GM12875 (cell line): Measurements from ENCODE around the gene CCDC187.

Experiments
- H3K4me3 ChIP-seq: one replicate; pipeline ENCODE4 v1.5.1; 2011; ENCODE audit warnings: low read depth, low read length, control low read depth
- TF ChIP-seq, protein P1 (sequence below): IDR thresholded peaks from 2 replicates; pipeline ENCODE4 v1.5.1; 2011; ENCODE audit warnings: low read depth, mild to moderate bottlenecking, control low read depth, inconsistent platforms, low read length, moderate library complexity, borderline replicate concordance; ENCODE audit not compliant: insufficient read depth

CCDC187 gene

DNA sequence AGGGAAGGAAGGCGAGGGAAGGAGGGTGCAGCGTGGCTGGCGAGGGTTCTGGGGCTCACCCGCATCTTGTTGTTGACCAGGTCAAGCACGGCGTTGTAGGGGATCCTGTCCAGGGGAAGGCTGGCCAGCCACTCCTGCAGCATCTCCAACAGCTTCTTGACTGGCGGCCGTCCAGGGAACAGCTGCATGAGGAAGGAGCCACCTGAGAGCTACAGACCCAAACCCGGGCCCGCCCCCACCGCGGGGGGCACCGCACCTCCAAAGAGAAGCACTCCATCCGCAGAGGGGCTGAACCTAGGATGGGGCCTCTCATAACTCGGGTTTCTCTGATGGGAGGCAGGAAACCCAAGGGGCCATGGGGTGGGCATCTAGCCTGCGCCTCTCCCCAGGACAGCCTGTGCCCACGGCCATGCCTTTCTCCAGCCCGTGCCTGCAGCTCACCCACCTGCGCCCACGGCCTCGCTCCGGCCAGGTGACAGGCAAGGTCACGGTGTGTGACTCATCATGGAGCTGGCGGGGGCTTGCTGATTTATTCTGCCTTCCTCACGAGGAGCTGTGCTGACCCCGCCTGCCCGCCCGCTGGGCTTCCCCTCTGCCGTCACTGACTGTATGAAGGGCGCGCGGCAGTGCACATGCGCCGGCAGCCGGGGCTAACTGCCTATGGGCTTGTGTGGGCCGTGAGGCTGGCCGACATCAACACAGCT is 87.2 kb downstream of the CCDC187 start:
- TF ChIP-seq, protein P1, sequence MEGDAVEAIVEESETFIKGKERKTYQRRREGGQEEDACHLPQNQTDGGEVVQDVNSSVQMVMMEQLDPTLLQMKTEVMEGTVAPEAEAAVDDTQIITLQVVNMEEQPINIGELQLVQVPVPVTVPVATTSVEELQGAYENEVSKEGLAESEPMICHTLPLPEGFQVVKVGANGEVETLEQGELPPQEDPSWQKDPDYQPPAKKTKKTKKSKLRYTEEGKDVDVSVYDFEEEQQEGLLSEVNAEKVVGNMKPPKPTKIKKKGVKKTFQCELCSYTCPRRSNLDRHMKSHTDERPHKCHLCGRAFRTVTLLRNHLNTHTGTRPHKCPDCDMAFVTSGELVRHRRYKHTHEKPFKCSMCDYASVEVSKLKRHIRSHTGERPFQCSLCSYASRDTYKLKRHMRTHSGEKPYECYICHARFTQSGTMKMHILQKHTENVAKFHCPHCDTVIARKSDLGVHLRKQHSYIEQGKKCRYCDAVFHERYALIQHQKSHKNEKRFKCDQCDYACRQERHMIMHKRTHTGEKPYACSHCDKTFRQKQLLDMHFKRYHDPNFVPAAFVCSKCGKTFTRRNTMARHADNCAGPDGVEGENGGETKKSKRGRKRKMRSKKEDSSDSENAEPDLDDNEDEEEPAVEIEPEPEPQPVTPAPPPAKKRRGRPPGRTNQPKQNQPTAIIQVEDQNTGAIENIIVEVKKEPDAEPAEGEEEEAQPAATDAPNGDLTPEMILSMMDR, result no peak
- H3K4me3 ChIP-seq, result no peak overlapping the region

DNA sequence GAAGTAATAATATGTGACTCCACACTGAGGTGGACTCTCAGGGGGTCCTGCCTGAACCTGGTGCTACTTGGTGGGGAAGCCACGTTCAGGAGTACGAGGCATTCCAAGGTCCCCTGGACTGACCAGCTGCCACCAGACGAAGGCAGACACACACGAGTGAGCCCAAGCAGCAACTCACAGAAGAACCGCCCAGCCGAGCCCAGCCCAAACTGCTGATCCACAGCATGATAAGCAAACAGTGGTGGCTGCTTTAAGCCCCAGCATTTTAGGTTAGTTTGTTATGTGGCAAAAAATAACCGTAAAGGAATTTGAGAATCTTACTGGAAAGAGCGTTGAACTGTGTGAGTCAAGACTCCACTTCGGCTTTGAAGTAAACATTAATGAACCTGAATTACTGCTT is 90.2 kb downstream of the CCDC187 start:
- TF ChIP-seq, protein P1, result no peak
- H3K4me3 ChIP-seq, result no peak overlapping the region

DNA sequence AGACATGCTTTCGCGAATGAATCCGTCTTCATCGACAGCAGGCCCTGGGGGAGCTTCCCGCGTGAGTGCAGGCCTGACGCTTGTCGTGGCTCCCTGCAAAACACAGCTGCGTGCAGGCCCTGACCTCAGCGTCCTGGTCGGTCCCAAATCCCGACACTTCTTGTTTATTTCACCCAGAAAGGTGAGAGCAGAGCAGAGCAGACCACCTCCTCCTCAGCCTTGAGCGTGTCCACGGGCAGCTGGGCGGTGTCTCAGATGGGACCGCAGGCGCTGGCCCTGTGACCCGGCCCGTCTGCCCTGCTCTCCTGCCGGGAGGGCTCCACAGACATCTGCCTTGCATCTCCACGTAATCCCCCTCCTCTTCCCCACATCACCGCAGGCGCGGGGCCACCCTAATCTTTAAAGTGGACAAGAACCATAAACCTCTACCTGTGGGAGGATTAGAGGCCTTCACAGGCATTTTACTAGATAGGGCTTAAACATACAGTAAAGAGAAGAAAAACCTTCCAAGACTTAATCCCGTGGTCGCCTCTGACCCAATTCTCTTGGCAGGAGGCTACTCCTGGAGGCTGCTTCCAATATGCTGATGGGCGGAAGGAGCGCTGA is 91.4 kb downstream of the CCDC187 start:
- TF ChIP-seq, protein P1, result no peak
- no peak overlapping the region for H3K4me3 ChIP-seq

DNA sequence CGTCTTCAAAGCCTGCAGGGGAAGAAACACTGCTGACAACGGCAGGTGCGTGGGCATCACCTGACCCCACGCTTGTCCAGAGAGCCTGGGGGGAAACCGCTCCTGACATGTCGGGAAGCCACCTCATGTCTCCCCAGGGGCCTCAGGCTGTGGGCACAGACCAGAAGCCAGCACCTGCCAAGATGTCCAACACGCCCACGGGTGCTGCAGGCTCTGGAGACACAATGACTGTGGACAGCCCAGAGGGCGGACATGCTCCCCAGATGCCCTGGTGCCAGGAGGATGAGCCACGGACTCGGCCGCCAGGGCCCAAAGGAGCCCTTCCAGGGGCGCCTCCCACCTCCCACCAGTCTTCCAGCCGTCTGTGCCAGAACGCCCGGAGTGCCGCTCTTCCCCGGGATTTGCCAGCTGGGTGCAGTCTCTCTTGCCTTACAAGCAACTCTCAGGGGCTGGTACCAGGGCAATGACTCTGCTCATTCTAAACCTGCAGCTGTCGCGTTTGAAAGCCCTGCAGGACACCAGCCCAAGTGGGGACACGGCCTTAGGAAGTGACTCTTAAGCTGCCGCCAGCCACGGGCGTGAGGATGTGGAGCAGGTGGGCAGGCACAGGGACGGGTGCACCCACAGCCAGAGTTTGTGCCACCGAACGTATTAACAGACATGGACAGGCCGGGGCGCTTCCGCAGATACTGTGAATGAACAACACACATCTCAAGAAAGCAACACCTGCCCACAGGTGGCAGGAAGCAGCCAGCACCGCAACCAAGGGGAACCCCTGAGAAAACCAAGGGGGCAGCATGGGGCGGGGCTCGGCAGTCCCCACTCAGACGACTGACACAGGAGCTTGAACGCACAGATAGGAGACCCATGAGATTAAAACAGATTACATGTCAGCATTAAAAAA is 92.2 kb downstream of the CCDC187 start:
- TF ChIP-seq, protein P1, result no peak
- H3K4me3 ChIP-seq, result no peak overlapping the region

DNA sequence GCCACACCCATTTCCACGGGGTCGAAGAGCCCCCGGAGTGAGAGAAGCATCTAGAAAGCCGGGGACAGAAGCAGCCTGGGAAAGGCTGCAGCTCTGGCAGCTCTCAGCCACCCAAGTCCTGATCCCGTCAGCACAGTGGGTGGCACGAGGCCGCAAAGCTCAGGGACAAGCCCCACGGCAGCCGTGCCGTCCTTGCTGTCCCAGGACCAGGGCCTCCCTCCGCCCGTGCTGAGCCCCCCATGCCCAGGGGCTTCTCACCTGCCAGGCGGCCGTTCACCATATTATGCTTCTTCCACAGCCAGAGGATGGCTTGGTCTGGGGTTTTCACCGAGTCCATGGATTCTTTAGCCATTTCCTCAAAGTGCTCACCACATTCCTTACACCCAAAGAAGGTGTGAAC is 92.9 kb downstream of the CCDC187 start:
- TF ChIP-seq, protein P1, result no peak

DNA sequence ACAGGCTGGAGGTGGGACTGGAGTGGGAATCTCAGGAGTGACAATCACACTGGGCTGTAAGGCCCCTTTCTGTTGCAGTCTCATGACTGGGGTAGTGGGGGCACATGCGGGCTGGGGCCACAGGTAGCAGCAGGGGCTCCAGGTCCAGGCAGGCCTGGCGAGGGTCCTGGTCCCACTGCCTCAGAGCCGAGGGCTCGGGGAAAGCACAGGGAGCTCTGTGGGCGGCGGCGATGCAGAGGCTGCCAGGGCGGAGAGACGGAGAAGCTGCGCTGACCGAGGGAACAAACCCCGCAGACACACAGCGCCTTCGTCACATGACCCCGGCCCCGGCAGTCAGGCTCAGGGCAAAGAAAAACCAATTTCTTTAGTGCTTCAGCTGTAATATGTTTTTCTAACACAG is 93.6 kb downstream of the CCDC187 start:
- TF ChIP-seq, protein P1, result no peak
- no peak overlapping the region for H3K4me3 ChIP-seq

More for the DNA sequence above, 92.9 kb downstream of the CCDC187 start:
- no peak overlapping the region for H3K4me3 ChIP-seq
